ENCODE data around the gene SPPL3.

Gene SPPL3

DNA sequence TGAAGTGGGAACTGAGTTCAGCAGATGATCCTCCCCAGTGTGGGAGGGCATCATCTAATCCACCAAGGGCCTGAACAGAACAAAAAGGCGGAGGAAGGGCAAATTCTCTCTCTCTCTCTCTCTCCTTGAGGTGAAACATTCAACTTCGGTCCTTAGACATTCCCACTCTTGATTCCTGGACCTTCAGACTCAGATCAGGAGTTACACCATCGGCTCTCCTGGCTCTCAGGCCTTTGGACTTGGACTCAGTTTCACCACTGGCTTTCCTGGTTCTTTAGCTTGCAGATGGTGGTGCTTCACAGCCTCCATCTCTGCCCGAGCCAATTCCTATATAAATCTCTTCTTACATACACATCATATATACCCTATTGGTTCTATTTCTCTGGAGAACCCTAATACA lies 73.2 kb downstream of the SPPL3 start:
- Histone ChIP-seq H3K79me2 (ENCODE audit: insufficient read depth, low read length) (peaks cover 24% of the 10 kb centered on the region), H3F3A (ENCODE audit: insufficient read depth) (peaks cover 5% of the 10 kb centered on the region; the same call in 1 of the 2 replicates), H3K36me3 (ENCODE audit: low read length) (no peaks in the 10 kb centered on the region), H3K4me2 (ENCODE audit: low read depth, low read length, poor library complexity, severe bottlenecking) (no peak overlapping the region), H3K9me3 (ENCODE audit: insufficient read depth, low read length) (no peaks in the 10 kb centered on the region), H3K9me2 (replicated peaks; ENCODE audit: insufficient read depth, low read length) (no peaks in the 10 kb centered on the region), H4K20me1 (ENCODE audit: low read depth, low read length) (peaks cover 28% of the 10 kb centered on the region), H3K4me3 (ENCODE audit: insufficient read depth, low read length, poor library complexity, severe bottlenecking) (no peak overlapping the region), H3K27me3 (ENCODE audit: low read length) (no peaks in the 10 kb centered on the region), H3K27ac (ENCODE audit: low read depth, low read length) (no peak overlapping the region), H3K9ac (ENCODE audit: low read length) (no peak overlapping the region), H2AFZ (ENCODE audit: low read depth, low read length, severe bottlenecking) (no peak overlapping the region)
- TF ChIP-seq EZH2phosphoT487 (conservative IDR thresholded peaks at IDR 0.05; ENCODE audit: low read length) (no peak), CTCF (IDR thresholded peaks at IDR 0.05; ENCODE audit: insufficient read depth, low read length, poor library complexity, severe bottlenecking) (no peak)

DNA sequence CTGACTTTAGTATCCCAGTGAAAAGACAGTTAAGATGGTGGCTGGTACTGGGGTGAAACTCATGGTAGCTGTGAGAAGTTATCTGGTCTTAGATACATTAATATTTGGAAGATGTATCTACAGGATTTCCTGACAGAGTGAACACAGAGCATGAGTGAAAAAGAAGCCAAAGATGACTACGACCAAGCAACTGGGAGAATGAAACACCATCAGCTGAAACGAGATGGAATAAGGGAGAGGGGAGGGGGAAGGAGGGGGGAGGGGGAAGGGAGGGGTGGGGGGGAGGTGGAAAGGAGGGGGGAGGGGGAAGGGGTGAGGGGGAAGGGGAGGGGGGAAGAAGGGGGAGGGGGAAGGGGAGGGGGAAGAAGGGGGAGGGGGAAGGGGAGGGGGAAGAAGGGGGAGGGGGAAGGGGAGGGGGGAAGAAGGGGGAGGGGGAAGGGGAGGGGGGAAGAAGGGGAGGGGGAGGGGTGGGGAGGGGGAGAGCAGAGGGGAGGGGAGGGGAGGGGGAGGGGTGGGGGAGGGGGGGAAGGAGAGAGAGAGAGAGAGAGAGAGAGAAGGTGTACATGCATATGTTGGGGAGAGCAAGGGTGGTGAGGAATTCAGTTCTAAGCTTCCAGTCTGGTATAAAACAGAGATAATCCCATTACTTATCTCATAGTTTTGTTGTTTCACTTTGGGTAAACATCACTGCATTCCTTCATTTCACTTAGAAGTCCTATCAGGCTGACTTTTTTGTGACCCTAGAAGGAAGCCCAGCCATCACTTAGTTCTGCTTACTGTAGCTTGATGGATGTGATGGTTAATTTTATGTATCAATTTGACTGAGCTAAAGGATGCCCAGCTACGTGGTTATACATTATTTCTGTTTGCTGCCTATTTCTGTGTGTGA lies 73.9 kb downstream of the SPPL3 start:
- H3K27ac ChIP-seq (ENCODE audit: low read depth, low read length), result no peak overlapping the region
- no peak overlapping the region for H2AFZ ChIP-seq (ENCODE audit: low read depth, low read length, severe bottlenecking)
- peaks cover 25% of the 10 kb centered on the region for H4K20me1 ChIP-seq (ENCODE audit: low read depth, low read length)
- H3F3A ChIP-seq (ENCODE audit: insufficient read depth), result peaks cover 5% of the 10 kb centered on the region; the same call in 1 of the 2 replicates
- peaks cover 28% of the 10 kb centered on the region for H3K79me2 ChIP-seq (ENCODE audit: insufficient read depth, low read length)
- H3K9me2 ChIP-seq (replicated peaks; ENCODE audit: insufficient read depth, low read length), result no peaks in the 10 kb centered on the region
- TF ChIP-seq CTCF (IDR thresholded peaks at IDR 0.05; ENCODE audit: insufficient read depth, low read length, poor library complexity, severe bottlenecking), result no peak
- TF ChIP-seq EZH2phosphoT487 (conservative IDR thresholded peaks at IDR 0.05; ENCODE audit: low read length), result no peak
- no peak overlapping the region for H3K9ac ChIP-seq (ENCODE audit: low read length)
- no peaks in the 10 kb centered on the region for H3K9me3 ChIP-seq (ENCODE audit: insufficient read depth, low read length)
- H3K4me2 ChIP-seq (ENCODE audit: low read depth, low read length, poor library complexity, severe bottlenecking), result no peak overlapping the region
- H3K4me3 ChIP-seq (ENCODE audit: insufficient read depth, low read length, poor library complexity, severe bottlenecking), result no peak overlapping the region
- H3K27me3 ChIP-seq (ENCODE audit: low read length), result no peaks in the 10 kb centered on the region
- no peaks in the 10 kb centered on the region for H3K36me3 ChIP-seq (ENCODE audit: low read length)

DNA sequence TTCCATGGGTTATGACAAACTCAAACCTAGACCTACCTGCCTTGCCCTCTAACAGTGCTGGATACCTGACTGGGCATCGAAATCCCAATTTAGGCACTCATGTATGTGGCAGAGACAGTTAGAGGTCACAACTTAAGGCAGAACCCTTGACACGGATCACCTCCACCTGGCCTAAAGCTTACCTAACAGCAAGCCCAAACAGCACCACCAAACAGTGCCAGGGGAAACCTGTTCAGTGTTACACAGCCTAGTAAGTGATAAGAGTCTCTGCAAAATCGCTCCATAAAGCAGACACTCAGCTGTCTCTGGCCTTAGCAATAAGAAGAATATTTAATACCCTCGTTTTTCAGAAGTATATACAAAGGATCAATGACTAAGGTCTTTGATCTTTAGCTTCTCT lies 77.8 kb downstream of the SPPL3 start:
- TF ChIP-seq CTCF (IDR thresholded peaks at IDR 0.05; ENCODE audit: insufficient read depth, low read length, poor library complexity, severe bottlenecking) (no peak), EZH2phosphoT487 (conservative IDR thresholded peaks at IDR 0.05; ENCODE audit: low read length) (no peak)
- Histone ChIP-seq H3K4me2 (ENCODE audit: low read depth, low read length, poor library complexity, severe bottlenecking) (no peak overlapping the region), H3K4me3 (ENCODE audit: insufficient read depth, low read length, poor library complexity, severe bottlenecking) (no peak overlapping the region), H3K9me2 (replicated peaks; ENCODE audit: insufficient read depth, low read length) (no peaks in the 10 kb centered on the region), H3K27me3 (ENCODE audit: low read length) (no peaks in the 10 kb centered on the region), H3K9ac (ENCODE audit: low read length) (no peak overlapping the region), H4K20me1 (ENCODE audit: low read depth, low read length) (0 out of 2 replicates have a peak, but pooled peaks cover 14% of the 10 kb centered on the region), H3F3A (ENCODE audit: insufficient read depth) (0 out of 2 replicates have a peak, but pooled peaks cover 2% of the 10 kb centered on the region), H2AFZ (ENCODE audit: low read depth, low read length, severe bottlenecking) (no peak overlapping the region), H3K27ac (ENCODE audit: low read depth, low read length) (no peak overlapping the region), H3K36me3 (ENCODE audit: low read length) (no peaks in the 10 kb centered on the region), H3K9me3 (ENCODE audit: insufficient read depth, low read length) (no peaks in the 10 kb centered on the region), H3K79me2 (ENCODE audit: insufficient read depth, low read length) (peaks cover 36% of the 10 kb centered on the region)
